ENCODE measurements around the gene XKR8. TPM values are rescaled to one million over a fixed set of nuclear protein-coding genes. Genes with fewer than 3 reads are reported as not detected.

XKR8 gene
- total RNA-seq, 4 donors from 2014 or later, result 4.1 to 12.2 (median 6.8) TPM

DNA sequence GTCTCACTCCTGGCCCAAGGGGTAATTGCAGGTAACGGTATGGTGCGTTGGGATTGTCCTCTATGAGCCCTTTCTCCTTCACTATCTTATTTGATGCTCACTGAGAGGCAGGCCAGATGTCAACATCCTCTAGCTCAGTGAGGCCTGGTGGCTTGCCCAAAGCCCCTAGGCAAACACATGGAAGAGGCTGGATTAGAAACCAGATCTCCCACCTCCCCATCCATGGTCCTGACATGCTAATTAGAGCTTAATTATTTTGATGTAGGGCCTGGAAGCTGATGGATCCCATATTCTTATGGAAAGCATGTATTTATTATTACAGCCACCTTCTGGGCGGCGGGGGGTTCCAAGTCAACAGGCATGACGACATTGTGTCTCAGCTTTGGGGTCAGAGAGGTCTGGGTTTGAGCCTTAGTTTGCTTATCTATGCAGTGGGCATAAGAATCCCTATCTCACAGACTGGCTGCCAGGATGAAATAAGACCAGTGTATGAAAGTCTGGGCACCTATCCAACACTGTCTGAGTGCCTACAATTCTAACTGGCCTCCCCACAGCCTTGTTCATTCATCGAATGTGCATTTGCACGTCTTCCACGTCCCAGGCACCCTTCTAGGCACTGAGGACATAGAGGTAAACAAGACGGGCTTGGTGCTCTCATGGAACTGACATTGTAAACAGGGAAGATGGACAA lies 18.8 kb upstream of the XKR8 start:
- no peak for TF ChIP-seq EP300 (IDR thresholded peaks at IDR 0.05)
- no peak for TF ChIP-seq POLR2A (IDR thresholded peaks at IDR 0.05; ENCODE audit: low read depth)
- TF ChIP-seq CTCF (IDR thresholded peaks at IDR 0.05), result no peak
- TF ChIP-seq POLR2AphosphoS5 (IDR thresholded peaks at IDR 0.05), result no peak
- Histone ChIP-seq H3K27ac (replicated peaks in 1 of 4) (no peak overlapping the region), H3K36me3 (no peaks in the 10 kb centered on the region), H3K27me3 (peaks cover 0 to 11% (median 0%) of the 10 kb centered on the region in 4 donors), H3K4me3 (no peak overlapping the region), H3K4me1 (no peaks in the 10 kb centered on the region), H3K9me3 (no peaks in the 10 kb centered on the region)
- 82% methylated on average over 9 of the region's 9 CpGs for WGBS
- intact Hi-C loops (cut with DNase I), result no loop called here
- no peak for DNase-seq (ENCODE audit: extremely low spot score)

DNA sequence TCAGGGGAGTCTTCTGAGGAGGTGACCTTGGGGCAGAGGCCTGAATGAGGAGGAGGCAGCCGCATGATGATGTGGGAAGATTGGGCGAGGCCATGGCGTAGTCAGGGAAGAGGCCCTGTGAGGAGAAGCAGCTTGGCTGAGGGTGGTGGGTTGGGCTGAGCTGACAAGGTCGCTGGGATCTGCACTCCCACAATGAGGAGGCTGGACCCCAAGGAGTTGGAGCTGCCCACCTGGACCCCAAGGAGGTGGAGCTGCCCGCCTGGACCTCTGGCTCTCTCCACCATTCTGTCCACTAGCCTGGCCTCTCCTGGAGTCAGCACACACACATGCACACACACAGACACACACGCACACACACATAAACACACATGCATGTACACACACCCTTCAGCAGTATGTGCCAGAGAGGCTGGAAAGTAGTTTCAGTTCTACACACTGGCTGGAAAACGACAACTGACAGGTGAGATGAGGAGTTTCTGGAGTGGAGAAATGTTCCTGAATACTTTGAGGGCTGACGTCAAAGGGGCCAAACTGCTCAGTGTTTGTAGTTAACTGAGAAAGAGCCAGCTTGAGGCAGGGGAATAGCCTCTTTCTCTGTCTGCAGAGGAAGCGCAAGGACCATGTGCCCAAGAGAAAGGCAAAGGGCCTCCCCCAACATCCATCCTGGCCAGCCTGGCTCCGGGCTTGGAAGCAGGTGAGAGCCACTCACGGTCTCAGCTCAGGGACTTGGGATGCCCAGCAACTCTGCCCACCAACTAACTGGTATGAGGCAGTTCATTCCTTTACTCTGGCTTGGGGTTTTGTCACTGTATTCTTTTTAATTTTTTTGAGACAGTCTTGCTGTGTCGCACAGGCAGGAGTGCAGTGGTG lies 17.9 kb upstream of the XKR8 start:
- intact Hi-C loops (cut with DNase I), result no loop called here
- 81% methylated on average over 12 of the region's 12 CpGs for WGBS
- H3K4me1 ChIP-seq, result no peaks in the 10 kb centered on the region
- no peak overlapping the region for H3K4me3 ChIP-seq
- peaks cover 0 to 5% (median 0%) of the 10 kb centered on the region in 4 donors for H3K27me3 ChIP-seq
- H3K27ac ChIP-seq (replicated peaks in 1 of 4), result no peak overlapping the region
- no peaks in the 10 kb centered on the region for H3K9me3 ChIP-seq
- TF ChIP-seq POLR2AphosphoS5 (IDR thresholded peaks at IDR 0.05) (no peak), POLR2A (IDR thresholded peaks at IDR 0.05; ENCODE audit: low read depth) (no peak), CTCF (IDR thresholded peaks at IDR 0.05) (no peak), EP300 (IDR thresholded peaks at IDR 0.05) (no peak)
- DNase-seq (ENCODE audit: extremely low spot score), result no peak
- no peaks in the 10 kb centered on the region for H3K36me3 ChIP-seq

DNA sequence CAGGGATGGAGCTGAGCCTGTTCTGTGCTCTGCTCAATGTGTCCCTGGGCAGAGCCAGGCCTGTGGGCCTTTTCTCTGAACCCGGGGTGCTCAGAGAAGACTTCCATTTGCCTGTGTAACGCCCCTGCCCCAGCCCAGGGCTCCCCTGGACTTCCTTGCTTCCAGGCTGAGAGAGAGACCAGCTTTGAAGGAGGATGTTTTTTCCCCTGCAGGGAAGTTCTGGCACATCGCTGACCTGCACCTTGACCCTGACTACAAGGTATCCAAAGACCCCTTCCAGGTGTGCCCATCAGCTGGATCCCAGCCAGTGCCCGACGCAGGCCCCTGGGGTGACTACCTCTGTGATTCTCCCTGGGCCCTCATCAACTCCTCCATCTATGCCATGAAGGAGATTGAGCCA lies 14.8 kb upstream of the XKR8 start:
- Histone ChIP-seq H3K9me3 (no peaks in the 10 kb centered on the region), H3K4me1 (no peaks in the 10 kb centered on the region), H3K4me3 (no peak overlapping the region), H3K36me3 (no peaks in the 10 kb centered on the region), H3K27me3 (peaks cover 0 to 5% (median 0%) of the 10 kb centered on the region in 4 donors), H3K27ac (replicated peaks in 1 of 4) (no peak overlapping the region)
- intact Hi-C loops (cut with DNase I), result no loop called here
- no peak for TF ChIP-seq CTCF (IDR thresholded peaks at IDR 0.05)
- TF ChIP-seq POLR2A (IDR thresholded peaks at IDR 0.05; ENCODE audit: low read depth), result no peak
- no peak for TF ChIP-seq POLR2AphosphoS5 (IDR thresholded peaks at IDR 0.05)
- no peak for TF ChIP-seq EP300 (IDR thresholded peaks at IDR 0.05)
- 95% methylated on average over 5 of the region's 5 CpGs for WGBS
- DNase-seq (ENCODE audit: extremely low spot score), result no peak

DNA sequence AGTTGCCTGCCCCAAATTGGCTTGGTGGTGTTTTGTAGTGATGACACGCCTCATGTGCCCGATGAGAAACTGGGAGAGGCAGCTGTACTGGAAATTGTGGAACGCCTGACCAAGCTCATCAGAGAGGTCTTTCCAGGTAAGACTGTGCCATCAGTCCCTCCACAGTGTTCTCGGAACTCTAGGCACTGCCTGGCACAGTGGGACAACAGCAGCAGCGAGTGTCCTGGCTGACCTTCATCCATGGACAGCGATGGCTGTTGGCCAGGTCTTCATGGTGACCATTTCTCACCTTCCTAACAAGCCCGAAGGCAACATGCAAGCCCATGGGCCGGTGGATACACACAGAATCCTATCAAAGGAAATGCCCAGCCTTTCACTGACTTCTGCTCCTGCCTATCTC lies 10.7 kb upstream of the XKR8 start:
- Histone ChIP-seq H3K27ac (replicated peaks in 1 of 4) (no peak overlapping the region), H3K9me3 (no peaks in the 10 kb centered on the region), H3K27me3 (peaks cover 0 to 5% (median 0%) of the 10 kb centered on the region in 4 donors), H3K36me3 (no peaks in the 10 kb centered on the region), H3K4me3 (no peak overlapping the region), H3K4me1 (no peaks in the 10 kb centered on the region)
- no peak for DNase-seq (ENCODE audit: extremely low spot score)
- no peak for TF ChIP-seq EP300 (IDR thresholded peaks at IDR 0.05)
- TF ChIP-seq CTCF (IDR thresholded peaks at IDR 0.05), result no peak
- TF ChIP-seq POLR2AphosphoS5 (IDR thresholded peaks at IDR 0.05), result no peak
- TF ChIP-seq POLR2A (IDR thresholded peaks at IDR 0.05; ENCODE audit: low read depth), result no peak
- 97% methylated on average over 5 of the region's 8 CpGs for WGBS
- intact Hi-C loops (cut with DNase I), result no loop called here
